ENCODE data around the gene RNF126.
"Not testable (repeated sequence)": the region's sequence is repeated elsewhere in the genome, so short reads cannot be mapped to it uniquely, and the experiment has no call there.

The RNF126 gene

DNA sequence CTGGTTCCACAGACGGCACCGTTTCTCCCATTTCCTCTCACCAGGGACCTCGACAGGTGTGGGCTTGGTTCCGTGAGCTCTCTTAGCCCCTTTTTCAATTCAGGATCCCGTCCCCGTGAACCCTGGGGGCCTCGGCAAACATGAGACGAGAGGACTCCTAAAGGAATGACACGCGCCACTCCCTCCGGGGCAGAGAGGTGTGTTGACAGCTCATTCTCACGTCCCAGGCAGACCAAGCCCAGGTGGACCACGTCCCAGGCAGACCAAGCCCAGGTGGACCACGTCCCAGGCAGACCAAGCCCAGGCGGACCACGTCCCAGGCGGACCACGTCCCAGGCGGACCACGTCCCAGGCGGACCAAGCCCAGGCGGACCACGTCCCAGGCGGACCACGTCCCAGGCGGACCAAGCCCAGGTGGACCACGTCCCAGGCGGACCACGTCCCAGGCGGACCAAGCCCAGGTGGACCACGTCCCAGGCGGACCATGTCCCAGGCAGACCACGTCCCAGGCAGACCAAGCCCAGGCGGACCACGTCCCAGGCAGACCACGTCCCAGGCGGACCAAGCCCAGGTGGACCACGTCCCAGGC, 4.1 kb upstream of the RNF126 start:
- H2AFZ ChIP-seq (ENCODE audit: low read length); H3K4me3 ChIP-seq (ENCODE audit: low read length in 2 of 2); H3K27ac ChIP-seq (replicated peaks; ENCODE audit: low read length); H3K23ac ChIP-seq (ENCODE audit: low read depth, low read length, poor library complexity); H3K36me3 ChIP-seq (replicated peaks in 1 of 2; ENCODE audit: control insufficient read depth in 2 of 2, insufficient read depth in 2 of 2, low read length in 2 of 2); H2BK12ac ChIP-seq (ENCODE audit: low read length); H3K9ac ChIP-seq (ENCODE audit: low read depth, low read length, poor library complexity); H3K79me1 ChIP-seq (ENCODE audit: low read depth, low read length); H2BK120ac ChIP-seq (ENCODE audit: low read depth, low read length); H3K18ac ChIP-seq (ENCODE audit: low read length); H3K14ac ChIP-seq (ENCODE audit: low read length); H4K8ac ChIP-seq (ENCODE audit: low read depth, low read length); H4K91ac ChIP-seq (ENCODE audit: low read depth, low read length, poor library complexity); H3K4me2 ChIP-seq (ENCODE audit: insufficient read depth, low read length, poor library complexity, severe bottlenecking); DNase-seq (ENCODE audit: low spot score); H3K4me1 ChIP-seq (ENCODE audit: control insufficient read depth in 2 of 2, insufficient read depth in 1 of 2, low read depth in 1 of 2, low read length in 2 of 2); H3K27me3 ChIP-seq (ENCODE audit: control insufficient read depth in 3 of 3, insufficient read depth in 3 of 3, low read depth in 1 of 3, low read length in 3 of 3); H3K4ac ChIP-seq (ENCODE audit: low read length); H2BK5ac ChIP-seq (ENCODE audit: low read length): not testable (repeated sequence)
- Histone ChIP-seq H3K9me3 (replicated peaks in 1 of 2; ENCODE audit: control insufficient read depth in 2 of 2, insufficient read depth in 1 of 2, low read depth in 1 of 2, low read length in 2 of 2) (peaks cover 9 to 10% of the 10 kb centered on the region in 2 donors), H2BK15ac (ENCODE audit: low read length) (peak overlapping the region; percentile 78), H2AK5ac (ENCODE audit: low read depth, low read length) (peak overlapping the region; percentile 84)
- no CpG with 5 or more reads among the region's 38 CpGs for WGBS, 2 donors (ENCODE audit: extremely low coverage in 2 of 2, insufficient read length in 2 of 2, insufficient replicate concordance in 1 of 2)

DNA sequence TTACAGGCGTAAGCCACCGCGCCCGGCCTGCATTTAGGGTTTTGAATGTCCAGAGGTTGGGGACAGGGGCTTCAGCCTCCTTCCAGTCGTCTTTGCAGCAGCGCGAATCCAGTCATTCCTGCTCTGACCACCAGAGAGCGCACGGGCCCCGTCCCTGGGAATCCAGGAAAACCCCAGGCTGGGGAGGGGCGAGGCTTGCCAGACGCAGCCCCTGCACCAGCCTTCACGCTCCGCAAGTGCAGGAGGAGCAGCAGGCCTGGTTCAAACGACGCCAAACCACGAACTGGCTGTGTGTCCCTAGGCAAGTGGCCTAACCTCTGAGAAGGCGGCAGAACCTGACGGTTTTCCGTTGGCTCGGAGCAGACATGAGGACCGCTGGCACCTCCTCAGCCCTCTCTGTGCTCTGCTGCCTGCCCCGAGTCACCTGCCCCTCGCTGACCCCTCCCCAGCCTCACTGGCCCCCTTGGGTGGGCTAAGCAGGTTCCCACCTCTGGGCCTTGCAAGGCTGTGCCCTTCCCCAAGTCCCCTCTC, 2.0 kb upstream of the RNF126 start:
- Histone ChIP-seq H3K36me3 (replicated peaks in 1 of 2; ENCODE audit: control insufficient read depth in 2 of 2, insufficient read depth in 2 of 2, low read length in 2 of 2) (peaks cover 0 to 2% of the 10 kb centered on the region in 2 donors), H3K23ac (ENCODE audit: low read depth, low read length, poor library complexity) (peak overlapping the region; percentile 85), H2BK15ac (ENCODE audit: low read length) (peak overlapping the region; percentile 85), H3K4me3 (ENCODE audit: low read length in 2 of 2) (peak overlapping the region in 1 of 2 donors; percentile 7), H3K27ac (replicated peaks; ENCODE audit: low read length) (no peak overlapping the region), H3K4me1 (ENCODE audit: control insufficient read depth in 2 of 2, insufficient read depth in 1 of 2, low read depth in 1 of 2, low read length in 2 of 2) (peaks cover 14 to 16% of the 10 kb centered on the region in 2 donors), H3K18ac (ENCODE audit: low read length) (peak overlapping the region; percentile 98), H3K9me3 (replicated peaks in 1 of 2; ENCODE audit: control insufficient read depth in 2 of 2, insufficient read depth in 1 of 2, low read depth in 1 of 2, low read length in 2 of 2) (peaks cover 9 to 10% of the 10 kb centered on the region in 2 donors), H3K4me2 (ENCODE audit: insufficient read depth, low read length, poor library complexity, severe bottlenecking) (peak overlapping the region; percentile 25), H3K14ac (ENCODE audit: low read length) (peak overlapping the region; percentile 94), H2BK120ac (ENCODE audit: low read depth, low read length) (peak overlapping the region; percentile 87), H2AFZ (ENCODE audit: low read length) (peak overlapping the region; percentile 86), H2BK5ac (ENCODE audit: low read length) (no peak overlapping the region), H3K79me1 (ENCODE audit: low read depth, low read length) (peaks cover 26% of the 10 kb centered on the region), H3K9ac (ENCODE audit: low read depth, low read length, poor library complexity) (peak overlapping the region; percentile 70), H3K4ac (ENCODE audit: low read length) (no peak overlapping the region), H2AK5ac (ENCODE audit: low read depth, low read length) (peak overlapping the region; percentile 56), H3K27me3 (ENCODE audit: control insufficient read depth in 3 of 3, insufficient read depth in 3 of 3, low read depth in 1 of 3, low read length in 3 of 3) (peaks cover 0 to 2% (median 0%) of the 10 kb centered on the region in 3 experiments), H4K91ac (ENCODE audit: low read depth, low read length, poor library complexity) (no peak overlapping the region), H4K8ac (ENCODE audit: low read depth, low read length) (peak overlapping the region; percentile 92), H2BK12ac (ENCODE audit: low read length) (peak overlapping the region; percentile 41)
- peak; percentile 87 for DNase-seq (ENCODE audit: low spot score)
- no CpG with 5 or more reads among the region's 24 CpGs for WGBS, 2 donors (ENCODE audit: extremely low coverage in 2 of 2, insufficient read length in 2 of 2, insufficient replicate concordance in 1 of 2)

DNA sequence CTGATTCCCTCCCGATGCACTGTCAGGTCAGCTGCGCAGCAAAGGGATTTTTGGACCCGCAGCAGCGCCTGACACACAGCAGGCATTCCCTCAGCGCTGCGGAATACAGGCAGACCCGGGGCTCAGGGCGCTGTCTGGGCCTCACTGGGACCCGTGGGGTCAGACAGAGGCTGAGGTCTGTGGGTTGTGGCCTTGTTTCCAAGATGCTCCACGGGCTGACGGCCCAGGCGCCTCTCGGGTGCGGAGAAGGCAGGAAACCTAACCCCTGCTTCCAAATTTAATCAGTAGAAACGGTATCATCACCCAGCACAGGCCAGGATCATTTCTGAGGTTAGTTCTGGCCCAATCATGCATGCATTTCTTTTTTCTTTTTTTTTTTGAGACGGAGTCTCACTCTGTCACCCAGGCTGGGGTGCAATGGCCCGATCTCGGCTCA, 686 bp upstream of the RNF126 start:
- H3K9ac ChIP-seq (ENCODE audit: low read depth, low read length, poor library complexity), result no peak overlapping the region
- no peak for DNase-seq (ENCODE audit: low spot score)
- no peak overlapping the region for H3K4me2 ChIP-seq (ENCODE audit: insufficient read depth, low read length, poor library complexity, severe bottlenecking)
- H2BK120ac ChIP-seq (ENCODE audit: low read depth, low read length), result no peak overlapping the region
- peak overlapping the region; percentile 98 for H2AK5ac ChIP-seq (ENCODE audit: low read depth, low read length)
- peak overlapping the region; percentile 80 for H3K18ac ChIP-seq (ENCODE audit: low read length)
- peaks cover 0 to 2% of the 10 kb centered on the region in 2 donors for H3K36me3 ChIP-seq (replicated peaks in 1 of 2; ENCODE audit: control insufficient read depth in 2 of 2, insufficient read depth in 2 of 2, low read length in 2 of 2)
- peaks cover 9 to 10% of the 10 kb centered on the region in 2 donors for H3K9me3 ChIP-seq (replicated peaks in 1 of 2; ENCODE audit: control insufficient read depth in 2 of 2, insufficient read depth in 1 of 2, low read depth in 1 of 2, low read length in 2 of 2)
- no peak overlapping the region for H4K8ac ChIP-seq (ENCODE audit: low read depth, low read length)
- no peak overlapping the region for H2BK12ac ChIP-seq (ENCODE audit: low read length)
- H4K91ac ChIP-seq (ENCODE audit: low read depth, low read length, poor library complexity), result no peak overlapping the region
- H3K23ac ChIP-seq (ENCODE audit: low read depth, low read length, poor library complexity), result peak overlapping the region; percentile 69
- peak overlapping the region; percentile 92 for H2AFZ ChIP-seq (ENCODE audit: low read length)
- H3K14ac ChIP-seq (ENCODE audit: low read length), result no peak overlapping the region
- peak overlapping the region; percentile 3 for H2BK15ac ChIP-seq (ENCODE audit: low read length)
- no peak overlapping the region for H2BK5ac ChIP-seq (ENCODE audit: low read length)
- peak overlapping the region; percentile 26 for H3K4ac ChIP-seq (ENCODE audit: low read length)
- peaks cover 36% of the 10 kb centered on the region for H3K79me1 ChIP-seq (ENCODE audit: low read depth, low read length)
- H3K4me1 ChIP-seq (ENCODE audit: control insufficient read depth in 2 of 2, insufficient read depth in 1 of 2, low read depth in 1 of 2, low read length in 2 of 2), result peaks cover 14 to 16% of the 10 kb centered on the region in 2 donors
- H3K27ac ChIP-seq (replicated peaks; ENCODE audit: low read length), result peak overlapping the region; percentile 76
- peaks cover 0 to 2% (median 0%) of the 10 kb centered on the region in 3 experiments for H3K27me3 ChIP-seq (ENCODE audit: control insufficient read depth in 3 of 3, insufficient read depth in 3 of 3, low read depth in 1 of 3, low read length in 3 of 3)
- no CpG with 5 or more reads among the region's 18 CpGs for WGBS, 2 donors (ENCODE audit: extremely low coverage in 2 of 2, insufficient read length in 2 of 2, insufficient replicate concordance in 1 of 2)
- H3K4me3 ChIP-seq (ENCODE audit: low read length in 2 of 2), result peak overlapping the region; percentile 42 to 80

DNA sequence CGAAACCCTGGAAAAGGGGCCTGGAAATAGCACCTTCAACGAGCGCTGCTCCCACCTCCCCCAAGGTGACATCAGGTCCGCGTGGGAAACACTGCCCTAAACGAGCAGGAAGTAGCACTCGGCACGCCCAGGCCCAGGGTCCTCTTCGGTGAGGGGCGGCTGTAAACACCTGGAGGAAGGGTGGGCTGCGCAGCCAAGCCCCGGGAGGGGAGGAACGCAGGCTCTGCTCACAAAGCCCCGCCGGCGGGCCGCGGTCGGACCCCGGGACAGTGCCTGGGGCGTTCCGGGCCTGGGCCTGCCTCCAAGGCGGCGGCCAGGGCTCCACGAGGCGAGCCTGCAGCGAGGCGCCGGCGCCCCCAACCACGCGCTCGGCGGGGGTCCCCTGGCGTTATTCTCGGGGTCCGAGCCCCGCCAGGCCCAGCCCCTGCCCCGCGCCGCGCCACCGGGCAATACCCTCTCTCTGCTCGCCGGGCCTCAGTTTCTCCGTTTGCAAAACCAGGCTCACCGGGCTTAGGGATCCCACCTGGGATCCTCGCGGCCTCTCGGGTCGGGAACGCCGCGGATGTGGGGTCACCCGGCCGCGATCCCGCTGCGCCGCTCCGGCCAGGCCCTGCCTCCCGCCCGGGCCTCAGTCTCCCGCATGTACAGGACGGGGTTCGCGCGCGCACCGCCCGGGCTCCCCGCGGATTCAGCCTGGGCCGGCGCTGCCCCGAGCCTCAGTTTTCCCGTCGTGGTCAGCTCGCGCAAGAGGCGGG, 630 bp downstream of the RNF126 start:
- no peak overlapping the region for H4K8ac ChIP-seq (ENCODE audit: low read depth, low read length)
- H3K4me2 ChIP-seq (ENCODE audit: insufficient read depth, low read length, poor library complexity, severe bottlenecking), result peak overlapping the region; percentile 92
- peaks cover 0 to 2% (median 0%) of the 10 kb centered on the region in 3 experiments for H3K27me3 ChIP-seq (ENCODE audit: control insufficient read depth in 3 of 3, insufficient read depth in 3 of 3, low read depth in 1 of 3, low read length in 3 of 3)
- no peak overlapping the region for H2BK12ac ChIP-seq (ENCODE audit: low read length)
- H2AFZ ChIP-seq (ENCODE audit: low read length), result peak overlapping the region; percentile 84
- H3K4me1 ChIP-seq (ENCODE audit: control insufficient read depth in 2 of 2, insufficient read depth in 1 of 2, low read depth in 1 of 2, low read length in 2 of 2), result peaks cover 14 to 16% of the 10 kb centered on the region in 2 donors
- H2BK15ac ChIP-seq (ENCODE audit: low read length), result no peak overlapping the region
- H3K14ac ChIP-seq (ENCODE audit: low read length), result peak overlapping the region; percentile 99
- peaks cover 6 to 9% of the 10 kb centered on the region in 2 donors for H3K9me3 ChIP-seq (replicated peaks in 1 of 2; ENCODE audit: control insufficient read depth in 2 of 2, insufficient read depth in 1 of 2, low read depth in 1 of 2, low read length in 2 of 2)
- H3K23ac ChIP-seq (ENCODE audit: low read depth, low read length, poor library complexity), result peak overlapping the region; percentile 69
- peak overlapping the region; percentile 87 for H2AK5ac ChIP-seq (ENCODE audit: low read depth, low read length)
- peak overlapping the region; percentile 95 for H2BK5ac ChIP-seq (ENCODE audit: low read length)
- no CpG with 5 or more reads among the region's 81 CpGs for WGBS, 2 donors (ENCODE audit: extremely low coverage in 2 of 2, insufficient read length in 2 of 2, insufficient replicate concordance in 1 of 2)
- peak overlapping the region; percentile 99 for H3K18ac ChIP-seq (ENCODE audit: low read length)
- H3K79me1 ChIP-seq (ENCODE audit: low read depth, low read length), result peaks cover 46% of the 10 kb centered on the region
- no peak overlapping the region for H4K91ac ChIP-seq (ENCODE audit: low read depth, low read length, poor library complexity)
- peak overlapping the region; percentile 99 for H3K9ac ChIP-seq (ENCODE audit: low read depth, low read length, poor library complexity)
- peaks cover 3 to 12% of the 10 kb centered on the region in 2 donors for H3K36me3 ChIP-seq (replicated peaks in 1 of 2; ENCODE audit: control insufficient read depth in 2 of 2, insufficient read depth in 2 of 2, low read length in 2 of 2)
- peak overlapping the region; percentile 71 to 95 for H3K4me3 ChIP-seq (ENCODE audit: low read length in 2 of 2)
- no peak overlapping the region for H3K27ac ChIP-seq (replicated peaks; ENCODE audit: low read length)
- no peak for DNase-seq (ENCODE audit: low spot score)
- H3K4ac ChIP-seq (ENCODE audit: low read length), result peak overlapping the region; percentile 37
- H2BK120ac ChIP-seq (ENCODE audit: low read depth, low read length), result no peak overlapping the region
